ENCODE measurements around the gene GPR78. TPM values are rescaled to one million over a fixed set of nuclear protein-coding genes. Genes with fewer than 3 reads are reported as not detected.
A peak's percentile ranks its signal among the peaks of the same experiment; 100 is the strongest.

The GPR78 gene
- total RNA-seq, 1 donor from 2014 or later: 0.16 TPM

- Histone ChIP-seq H3K9ac (ENCODE audit: low read length) (no peak overlapping the region), H2AFZ (ENCODE audit: low read depth, low read length) (no peak overlapping the region), H3K9me3 (ENCODE audit: insufficient read depth, low read depth, low read length) (no peaks in the 10 kb centered on the region), H3K79me2 (ENCODE audit: insufficient read depth, low read length) (no peaks in the 10 kb centered on the region), H3K4me3 (ENCODE audit: insufficient read depth, low read depth, low read length) (no peak overlapping the region), H3K27ac (ENCODE audit: low read depth, low read length) (no peak overlapping the region), H3K4me2 (ENCODE audit: low read length) (no peak overlapping the region), H3K36me3 (ENCODE audit: insufficient read depth, low read length) (no peaks in the 10 kb centered on the region), H3K27me3 (ENCODE audit: insufficient read depth, low read length) (no peaks in the 10 kb centered on the region), H4K20me1 (ENCODE audit: insufficient read depth, low read length) (no peaks in the 10 kb centered on the region), H3K4me1 (ENCODE audit: insufficient read depth, low read length) (peaks cover 8% of the 10 kb centered on the region)
- Mint-ChIP-seq H3K27me3 (ENCODE audit: low read depth, unreplicated experiment) (peaks cover 40% of the 10 kb centered on the region), H3K27ac (ENCODE audit: unreplicated experiment) (peak overlapping the region; percentile 70), H3K4me1 (ENCODE audit: low read depth, unreplicated experiment) (peaks cover 5% of the 10 kb centered on the region), H3K4me3 (ENCODE audit: unreplicated experiment) (no peak overlapping the region), H3K36me3 (ENCODE audit: low read depth, unreplicated experiment) (peaks cover 4% of the 10 kb centered on the region), H3K9me3 (ENCODE audit: unreplicated experiment) (no peaks in the 10 kb centered on the region)
- FAIRE-seq (no peak), DNase-seq (ENCODE audit: low read depth) (no peak)
- TF ChIP-seq EZH2 (IDR thresholded peaks at IDR 0.05; ENCODE audit: insufficient read depth, low read length) (no peak), CTCF (IDR thresholded peaks at IDR 0.05; ENCODE audit: insufficient read depth, low read depth, low read length) (no peak)
Measured at GRCh38 chr4:8547912-8548730, 32.1 kb upstream of the GPR78 start.

GRCh38 chr4:8548731-8549351 is 31.4 kb upstream of the GPR78 start:
- FAIRE-seq: no peak
- H2AFZ ChIP-seq (ENCODE audit: low read depth, low read length): no peak overlapping the region
- Mint-ChIP-seq H3K27ac (ENCODE audit: unreplicated experiment) (no peak overlapping the region), H3K36me3 (ENCODE audit: low read depth, unreplicated experiment) (peaks cover 4% of the 10 kb centered on the region), H3K4me1 (ENCODE audit: low read depth, unreplicated experiment) (peaks cover 5% of the 10 kb centered on the region), H3K27me3 (ENCODE audit: low read depth, unreplicated experiment) (peaks cover 44% of the 10 kb centered on the region), H3K4me3 (ENCODE audit: unreplicated experiment) (no peak overlapping the region), H3K9me3 (ENCODE audit: unreplicated experiment) (no peaks in the 10 kb centered on the region)
- DNase-seq (ENCODE audit: low read depth): no peak
- no peaks in the 10 kb centered on the region for H3K36me3 ChIP-seq (ENCODE audit: insufficient read depth, low read length)
- H4K20me1 ChIP-seq (ENCODE audit: insufficient read depth, low read length): no peaks in the 10 kb centered on the region
- H3K4me2 ChIP-seq (ENCODE audit: low read length): no peak overlapping the region
- H3K27me3 ChIP-seq (ENCODE audit: insufficient read depth, low read length): no peaks in the 10 kb centered on the region
- TF ChIP-seq EZH2 (IDR thresholded peaks at IDR 0.05; ENCODE audit: insufficient read depth, low read length): no peak
- TF ChIP-seq CTCF (IDR thresholded peaks at IDR 0.05; ENCODE audit: insufficient read depth, low read depth, low read length): no peak
- H3K4me1 ChIP-seq (ENCODE audit: insufficient read depth, low read length): peaks cover 8% of the 10 kb centered on the region
- H3K79me2 ChIP-seq (ENCODE audit: insufficient read depth, low read length): no peaks in the 10 kb centered on the region
- H3K9ac ChIP-seq (ENCODE audit: low read length): no peak overlapping the region
- H3K27ac ChIP-seq (ENCODE audit: low read depth, low read length): no peak overlapping the region
- no peak overlapping the region for H3K4me3 ChIP-seq (ENCODE audit: insufficient read depth, low read depth, low read length)
- no peaks in the 10 kb centered on the region for H3K9me3 ChIP-seq (ENCODE audit: insufficient read depth, low read depth, low read length)
